ENCODE results near the gene GLRA2.

The GLRA2 gene

DNA sequence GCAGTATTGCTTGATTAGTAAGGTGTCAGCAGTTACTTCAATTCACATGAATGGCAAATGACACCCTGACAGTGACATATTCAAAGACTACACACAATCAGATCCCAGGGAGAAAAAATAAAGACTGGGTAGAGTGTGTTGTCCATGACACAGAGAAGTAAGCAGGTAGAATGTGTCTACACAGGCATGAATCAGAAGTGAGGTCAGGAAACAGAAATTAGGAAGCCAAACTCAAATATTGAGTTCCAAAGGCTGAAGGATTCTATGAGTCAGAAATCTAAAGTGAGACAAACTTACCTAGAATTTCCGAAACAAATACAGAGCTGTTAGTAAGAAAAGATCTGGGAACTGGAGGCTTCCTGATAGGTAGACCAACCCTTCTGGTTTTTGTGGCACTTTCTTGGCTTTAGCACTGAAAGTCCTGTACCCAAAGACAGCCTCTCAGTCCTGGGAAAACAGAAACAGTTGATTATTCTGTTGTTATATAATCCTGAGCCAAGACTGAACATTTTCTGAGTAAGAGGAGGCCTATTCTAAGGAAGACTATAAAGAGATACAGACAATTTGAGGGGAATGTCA lies 24.3 kb upstream of the GLRA2 start:
- H2BK120ac ChIP-seq (ENCODE audit: low read depth, low read length): no peak overlapping the region
- no peak overlapping the region for H2AK5ac ChIP-seq (ENCODE audit: low read length)
- no peak overlapping the region for H3K4me3 ChIP-seq (ENCODE audit: low read length)
- no peaks in the 10 kb centered on the region for H3K36me3 ChIP-seq (ENCODE audit: control insufficient read depth, insufficient read depth, low read length)
- no peak overlapping the region for H3K18ac ChIP-seq (ENCODE audit: low read length)
- H3K4me2 ChIP-seq (ENCODE audit: low read length): no peak overlapping the region
- H3K23ac ChIP-seq (ENCODE audit: low read length): no peak overlapping the region
- no peak overlapping the region for H3K27ac ChIP-seq (ENCODE audit: low read depth, low read length)
- H3K4ac ChIP-seq (ENCODE audit: low read depth, low read length): no peak overlapping the region
- no CpG with 5 or more reads among the region's 1 CpG for WGBS (ENCODE audit: extremely low coverage, insufficient coverage, low lambda C conversion rate)
- H3K79me2 ChIP-seq (ENCODE audit: control insufficient read depth, insufficient read depth, low read length): no peaks in the 10 kb centered on the region
- no peak overlapping the region for H3K56ac ChIP-seq (ENCODE audit: low read length)
- no peak overlapping the region for H2BK15ac ChIP-seq (replicated peaks; ENCODE audit: low read depth)
- no peaks in the 10 kb centered on the region for H3K4me1 ChIP-seq (ENCODE audit: control insufficient read depth, low read depth, low read length)
- no peaks in the 10 kb centered on the region for H3K79me1 ChIP-seq (ENCODE audit: low read length)
- no peaks in the 10 kb centered on the region for H3K27me3 ChIP-seq (ENCODE audit: insufficient read depth, low read length, poor library complexity)
- H3K9ac ChIP-seq (ENCODE audit: low read length): no peak overlapping the region
- H2BK5ac ChIP-seq (ENCODE audit: low read length): no peak overlapping the region
- H4K8ac ChIP-seq (ENCODE audit: low read depth, low read length): no peak overlapping the region
- no peak overlapping the region for H4K5ac ChIP-seq (ENCODE audit: low read length)
- DNase-seq: no peak

DNA sequence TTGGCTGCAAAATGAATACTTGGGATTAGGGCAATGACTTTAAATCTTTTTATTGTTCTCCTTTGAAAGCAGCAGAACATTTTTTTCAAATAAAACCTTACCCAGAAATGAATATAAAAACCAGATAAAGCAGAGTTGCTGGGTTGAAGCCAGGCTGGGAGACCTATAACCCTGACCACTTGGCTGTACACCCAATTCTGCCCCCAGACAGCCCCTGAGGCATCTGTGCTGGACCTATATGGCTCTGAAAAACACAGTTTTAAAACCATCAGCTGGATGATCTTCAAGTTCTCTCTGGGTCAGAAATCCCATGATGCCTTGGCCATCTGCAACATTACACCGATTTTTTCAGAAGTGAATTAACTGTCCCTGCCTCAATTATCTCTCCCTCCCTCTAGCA lies 23.7 kb upstream of the GLRA2 start:
- H3K23ac ChIP-seq (ENCODE audit: low read length): no peak overlapping the region
- no peaks in the 10 kb centered on the region for H3K4me1 ChIP-seq (ENCODE audit: control insufficient read depth, low read depth, low read length)
- no peak overlapping the region for H3K18ac ChIP-seq (ENCODE audit: low read length)
- H3K27ac ChIP-seq (ENCODE audit: low read depth, low read length): no peak overlapping the region
- no peak overlapping the region for H3K4me3 ChIP-seq (ENCODE audit: low read length)
- no peaks in the 10 kb centered on the region for H3K79me2 ChIP-seq (ENCODE audit: control insufficient read depth, insufficient read depth, low read length)
- H2AK5ac ChIP-seq (ENCODE audit: low read length): no peak overlapping the region
- no peak overlapping the region for H2BK15ac ChIP-seq (replicated peaks; ENCODE audit: low read depth)
- no peak overlapping the region for H2BK120ac ChIP-seq (ENCODE audit: low read depth, low read length)
- no peak overlapping the region for H2BK5ac ChIP-seq (ENCODE audit: low read length)
- WGBS (ENCODE audit: extremely low coverage, insufficient coverage, low lambda C conversion rate): no CpG with 5 or more reads among the region's 1 CpG
- no peak for DNase-seq
- H3K56ac ChIP-seq (ENCODE audit: low read length): no peak overlapping the region
- no peak overlapping the region for H3K9ac ChIP-seq (ENCODE audit: low read length)
- H3K36me3 ChIP-seq (ENCODE audit: control insufficient read depth, insufficient read depth, low read length): no peaks in the 10 kb centered on the region
- H4K5ac ChIP-seq (ENCODE audit: low read length): no peak overlapping the region
- no peaks in the 10 kb centered on the region for H3K27me3 ChIP-seq (ENCODE audit: insufficient read depth, low read length, poor library complexity)
- H4K8ac ChIP-seq (ENCODE audit: low read depth, low read length): no peak overlapping the region
- H3K79me1 ChIP-seq (ENCODE audit: low read length): no peaks in the 10 kb centered on the region
- H3K4me2 ChIP-seq (ENCODE audit: low read length): no peak overlapping the region
- H3K4ac ChIP-seq (ENCODE audit: low read depth, low read length): no peak overlapping the region

DNA sequence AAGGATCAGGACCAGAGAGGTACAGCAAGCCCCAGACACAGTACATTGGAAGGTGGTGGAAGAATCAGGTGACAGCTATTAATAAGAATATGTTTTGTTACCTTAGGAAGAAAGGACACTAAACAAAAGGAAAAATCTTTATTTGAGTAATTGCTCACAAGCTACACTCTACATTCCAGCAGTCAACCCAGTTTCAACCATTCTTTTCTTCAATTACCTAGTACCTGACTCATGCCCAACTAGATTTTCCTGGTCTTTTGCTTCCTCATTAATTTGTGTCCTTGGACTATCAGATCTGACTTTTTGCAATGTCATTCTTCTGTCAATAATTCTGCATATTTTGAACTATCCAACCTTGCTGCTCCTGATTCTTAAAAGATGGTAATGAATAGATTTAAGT lies 22.5 kb upstream of the GLRA2 start:
- Histone ChIP-seq H2AK5ac (ENCODE audit: low read length) (no peak overlapping the region), H3K18ac (ENCODE audit: low read length) (no peak overlapping the region), H3K79me2 (ENCODE audit: control insufficient read depth, insufficient read depth, low read length) (no peaks in the 10 kb centered on the region), H3K9ac (ENCODE audit: low read length) (no peak overlapping the region), H3K23ac (ENCODE audit: low read length) (no peak overlapping the region), H3K36me3 (ENCODE audit: control insufficient read depth, insufficient read depth, low read length) (no peaks in the 10 kb centered on the region), H3K56ac (ENCODE audit: low read length) (no peak overlapping the region), H4K5ac (ENCODE audit: low read length) (no peak overlapping the region), H3K27ac (ENCODE audit: low read depth, low read length) (no peak overlapping the region), H3K4me3 (ENCODE audit: low read length) (no peak overlapping the region), H3K4me2 (ENCODE audit: low read length) (no peak overlapping the region), H2BK5ac (ENCODE audit: low read length) (no peak overlapping the region), H2BK120ac (ENCODE audit: low read depth, low read length) (no peak overlapping the region), H3K4me1 (ENCODE audit: control insufficient read depth, low read depth, low read length) (no peaks in the 10 kb centered on the region), H4K8ac (ENCODE audit: low read depth, low read length) (no peak overlapping the region), H2BK15ac (replicated peaks; ENCODE audit: low read depth) (no peak overlapping the region), H3K4ac (ENCODE audit: low read depth, low read length) (no peak overlapping the region), H3K79me1 (ENCODE audit: low read length) (no peaks in the 10 kb centered on the region), H3K27me3 (ENCODE audit: insufficient read depth, low read length, poor library complexity) (no peaks in the 10 kb centered on the region)
- DNase-seq: no peak

DNA sequence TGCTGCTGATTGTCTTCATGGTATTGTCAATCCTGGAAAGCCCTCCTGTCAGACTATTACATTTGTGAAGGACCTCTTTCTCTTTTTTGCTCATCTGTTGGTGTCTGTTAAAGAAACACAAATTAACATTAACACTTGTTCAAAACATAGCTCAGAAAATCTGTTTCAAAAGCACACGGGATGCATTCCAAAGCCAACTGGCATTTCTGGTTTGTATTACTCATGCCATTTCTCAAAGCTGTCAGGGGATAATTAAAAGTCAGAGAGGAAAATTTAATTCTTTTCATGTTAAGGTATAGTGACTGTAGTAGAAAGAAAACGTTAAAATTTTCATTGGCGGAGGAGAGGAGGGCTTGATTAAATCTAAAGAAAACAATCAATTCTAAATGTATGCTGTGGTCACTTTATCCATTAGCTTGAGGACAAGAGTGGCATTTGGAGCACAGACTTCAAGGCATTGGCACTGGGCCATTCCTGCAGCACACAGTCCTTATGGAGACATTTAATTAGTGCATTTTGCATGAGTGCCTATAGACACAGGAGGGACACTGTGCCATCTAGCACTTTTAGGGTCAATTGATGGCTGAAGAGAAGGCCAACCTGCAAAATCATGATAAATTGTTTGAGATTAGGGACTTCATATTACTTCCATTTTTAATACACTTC lies 21.2 kb upstream of the GLRA2 start:
- H3K4me2 ChIP-seq (ENCODE audit: low read length): no peak overlapping the region
- no peak overlapping the region for H3K23ac ChIP-seq (ENCODE audit: low read length)
- H2BK15ac ChIP-seq (replicated peaks; ENCODE audit: low read depth): no peak overlapping the region
- H3K9ac ChIP-seq (ENCODE audit: low read length): no peak overlapping the region
- no peaks in the 10 kb centered on the region for H3K79me2 ChIP-seq (ENCODE audit: control insufficient read depth, insufficient read depth, low read length)
- no peak for DNase-seq
- no peak overlapping the region for H4K5ac ChIP-seq (ENCODE audit: low read length)
- H2AK5ac ChIP-seq (ENCODE audit: low read length): no peak overlapping the region
- H3K4me1 ChIP-seq (ENCODE audit: control insufficient read depth, low read depth, low read length): no peaks in the 10 kb centered on the region
- H3K79me1 ChIP-seq (ENCODE audit: low read length): no peaks in the 10 kb centered on the region
- H3K4ac ChIP-seq (ENCODE audit: low read depth, low read length): no peak overlapping the region
- no peak overlapping the region for H3K56ac ChIP-seq (ENCODE audit: low read length)
- no peaks in the 10 kb centered on the region for H3K27me3 ChIP-seq (ENCODE audit: insufficient read depth, low read length, poor library complexity)
- no peak overlapping the region for H3K18ac ChIP-seq (ENCODE audit: low read length)
- no peak overlapping the region for H2BK120ac ChIP-seq (ENCODE audit: low read depth, low read length)
- H2BK5ac ChIP-seq (ENCODE audit: low read length): no peak overlapping the region
- H4K8ac ChIP-seq (ENCODE audit: low read depth, low read length): no peak overlapping the region
- no peak overlapping the region for H3K27ac ChIP-seq (ENCODE audit: low read depth, low read length)
- no peaks in the 10 kb centered on the region for H3K36me3 ChIP-seq (ENCODE audit: control insufficient read depth, insufficient read depth, low read length)
- no peak overlapping the region for H3K4me3 ChIP-seq (ENCODE audit: low read length)
- no CpG with 5 or more reads among the region's 3 CpGs for WGBS (ENCODE audit: extremely low coverage, insufficient coverage, low lambda C conversion rate)

DNA sequence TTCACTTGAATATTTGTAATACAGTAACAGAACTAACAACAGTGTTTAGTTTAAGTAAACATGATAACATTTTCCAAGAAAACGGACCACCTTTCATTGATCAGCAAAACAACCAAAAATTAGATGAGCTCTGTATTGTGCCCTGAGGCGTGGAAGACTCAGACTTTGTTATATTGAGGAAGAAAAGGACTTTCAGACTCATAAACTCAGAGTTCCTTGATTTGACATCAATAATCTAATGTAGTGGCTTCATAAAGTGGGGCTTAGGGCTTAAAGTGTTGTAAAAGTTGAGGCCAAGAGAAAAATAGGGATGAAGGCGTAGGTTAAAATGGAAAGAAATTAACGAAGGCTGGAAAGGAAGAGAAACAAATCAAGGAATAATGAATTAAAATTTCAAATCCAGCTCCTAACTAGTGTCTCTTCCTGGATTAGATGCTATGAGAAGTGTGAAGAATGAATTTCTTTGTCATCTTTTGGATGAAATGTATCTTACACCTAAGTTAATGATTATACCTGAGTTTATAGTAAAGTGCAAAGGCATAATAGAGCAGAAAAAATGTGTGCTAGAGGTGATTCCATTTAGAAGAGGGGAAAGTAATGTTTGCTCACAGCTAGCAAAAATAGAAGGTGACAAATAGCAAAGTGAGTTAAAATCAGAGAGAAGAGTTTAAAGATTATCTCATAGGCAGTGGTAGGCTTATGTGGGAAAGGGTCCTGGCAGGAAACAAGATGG lies 19.8 kb upstream of the GLRA2 start:
- Histone ChIP-seq H3K79me1 (ENCODE audit: low read length) (no peaks in the 10 kb centered on the region), H3K23ac (ENCODE audit: low read length) (no peak overlapping the region), H3K56ac (ENCODE audit: low read length) (no peak overlapping the region), H3K18ac (ENCODE audit: low read length) (no peak overlapping the region), H2BK15ac (replicated peaks; ENCODE audit: low read depth) (no peak overlapping the region), H2BK120ac (ENCODE audit: low read depth, low read length) (no peak overlapping the region), H3K9ac (ENCODE audit: low read length) (no peak overlapping the region), H4K5ac (ENCODE audit: low read length) (no peak overlapping the region), H3K27ac (ENCODE audit: low read depth, low read length) (no peak overlapping the region), H3K4me1 (ENCODE audit: control insufficient read depth, low read depth, low read length) (no peaks in the 10 kb centered on the region), H3K79me2 (ENCODE audit: control insufficient read depth, insufficient read depth, low read length) (no peaks in the 10 kb centered on the region), H3K4me3 (ENCODE audit: low read length) (no peak overlapping the region), H4K8ac (ENCODE audit: low read depth, low read length) (no peak overlapping the region), H2AK5ac (ENCODE audit: low read length) (no peak overlapping the region), H2BK5ac (ENCODE audit: low read length) (no peak overlapping the region), H3K4me2 (ENCODE audit: low read length) (no peak overlapping the region), H3K27me3 (ENCODE audit: insufficient read depth, low read length, poor library complexity) (no peaks in the 10 kb centered on the region), H3K36me3 (ENCODE audit: control insufficient read depth, insufficient read depth, low read length) (no peaks in the 10 kb centered on the region), H3K4ac (ENCODE audit: low read depth, low read length) (no peak overlapping the region)
- no peak for DNase-seq
- 100% methylated on average over 2 of the region's 4 CpGs for WGBS (ENCODE audit: extremely low coverage, insufficient coverage, low lambda C conversion rate)

Data from mesendoderm (in vitro differentiated cells).